Cardiac muscle cell (in vitro differentiated cells and primary cell): ENCODE data around the gene NDUFB7. TPM values are rescaled to one million over a fixed set of nuclear protein-coding genes. Genes with fewer than 3 reads are reported as not detected.

Experiments
- DNase-seq, 2 donors: peaks; one replicate each; pipeline versions ENCODE4 v3.0.0 to v3.0.0-alpha.2; 2010 to 2017; ENCODE audit warnings: low read depth in 1 of 2, low spot score in 1 of 2
- H3K27ac ChIP-seq: fragments of 200-600 bp; sonication (generic); 2 replicates; pipeline ENCODE4 v1.5.1; 2016
- H3K27me3 ChIP-seq: fragments of 200-600 bp; sonication (generic); 2 replicates; pipeline ENCODE4 v1.6.0; 2016; ENCODE audit warnings: control low read depth
- H3K36me3 ChIP-seq: fragments of 200-600 bp; sonication (generic); 2 replicates; pipeline ENCODE4 v1.5.1; 2016; ENCODE audit warnings: control low read depth
- H3K4me1 ChIP-seq: fragments of 200-600 bp; sonication (generic); 2 replicates; pipeline ENCODE4 v1.8.1; 2017; ENCODE audit warnings: low read depth, mild to moderate bottlenecking, mixed run types
- H3K4me3 ChIP-seq: fragments of 200-600 bp; sonication (generic); 2 replicates; pipeline ENCODE4 v1.5.1; 2016; ENCODE audit warnings: mild to moderate bottlenecking
- H3K9me3 ChIP-seq: fragments of 200-600 bp; sonication (generic); 2 replicates; pipeline ENCODE4 v1.5.1; 2017; ENCODE audit warnings: low read depth, mild to moderate bottlenecking, control low read depth
- CTCF ChIP-seq: IDR thresholded peaks from 2 replicates; pipeline ENCODE4 v1.5.1; 2012; ENCODE audit warnings: low read depth, mild to moderate bottlenecking, low read length
- polyA plus RNA-seq: library from polyadenylated mRNA; unstranded; fragments of >200 nt; fragmentation: Nextera tagmentation; extraction: Ambion mirVana; gene quantifications from 2 replicates; pipeline ENCODE4 v1.2.1, GENCODE V29; 2016
- total RNA-seq: library from RNA; depleted of rRNA; stranded (reverse); fragments of >200 nt; gene quantifications from 2 replicates; pipeline ENCODE4 v1.2.3, GENCODE V29; 2016

Gene NDUFB7
- total and polyA plus RNA-seq, 2 experiments from 2014 or later: 381 to 518 TPM

GRCh38 chr19:14528419-14529253 lies 43.2 kb downstream of the NDUFB7 start:
- Histone ChIP-seq H3K27ac (no peak overlapping the region), H3K36me3 (no peaks in the 10 kb centered on the region), H3K9me3 (no peaks in the 10 kb centered on the region), H3K27me3 (no peaks in the 10 kb centered on the region), H3K4me1 (peaks cover 4% of the 10 kb centered on the region), H3K4me3 (peak overlapping the region; percentile 30)
- no peak for TF ChIP-seq CTCF
- DNase-seq: no peak

GRCh38 chr19:14526423-14526822 lies 45.4 kb downstream of the NDUFB7 start:
- no peak for TF ChIP-seq CTCF
- Histone ChIP-seq H3K4me3 (no peak overlapping the region), H3K27ac (no peak overlapping the region), H3K4me1 (peaks cover 4% of the 10 kb centered on the region), H3K36me3 (no peaks in the 10 kb centered on the region), H3K9me3 (no peaks in the 10 kb centered on the region), H3K27me3 (no peaks in the 10 kb centered on the region)
- DNase-seq: no peak

- TF ChIP-seq CTCF: no peak
- Histone ChIP-seq H3K36me3 (no peaks in the 10 kb centered on the region), H3K27me3 (no peaks in the 10 kb centered on the region), H3K4me3 (no peak overlapping the region), H3K4me1 (peaks cover 4% of the 10 kb centered on the region), H3K9me3 (no peaks in the 10 kb centered on the region), H3K27ac (no peak overlapping the region)
- no peak for DNase-seq
These were observed 46.1 kb downstream of the NDUFB7 start for GRCh38 chr19:14525729-14526128.

DNA sequence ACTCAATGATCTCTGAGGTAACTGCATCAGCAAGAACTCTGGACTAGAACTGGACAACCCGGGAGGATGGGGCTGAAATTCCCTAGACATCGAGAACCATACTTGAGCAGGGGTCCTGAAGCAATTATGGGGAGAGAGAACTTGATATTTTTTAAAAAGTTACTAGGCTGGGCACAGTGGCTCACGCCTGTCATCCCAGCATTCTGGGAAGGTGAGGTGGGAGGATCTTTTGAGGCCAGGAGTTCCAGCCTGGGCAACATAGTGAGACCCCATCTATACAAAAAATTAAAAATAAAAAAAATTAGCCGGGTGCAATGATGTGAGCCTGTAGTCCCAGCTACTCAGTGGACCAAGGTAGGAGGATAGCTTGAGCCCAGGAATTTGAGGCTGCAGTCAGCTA lies 51.3 kb downstream of the NDUFB7 start:
- H3K36me3 ChIP-seq: peaks cover 8% of the 10 kb centered on the region
- H3K4me3 ChIP-seq: no peak overlapping the region
- peaks cover 10% of the 10 kb centered on the region for H3K4me1 ChIP-seq
- no peak overlapping the region for H3K27ac ChIP-seq
- TF ChIP-seq CTCF: no peak
- DNase-seq: no peak
- H3K9me3 ChIP-seq: no peaks in the 10 kb centered on the region
- H3K27me3 ChIP-seq: no peaks in the 10 kb centered on the region

GRCh38 chr19:14519860-14520407 lies 51.9 kb downstream of the NDUFB7 start:
- peaks cover 10% of the 10 kb centered on the region for H3K4me1 ChIP-seq
- H3K36me3 ChIP-seq: peaks cover 14% of the 10 kb centered on the region
- DNase-seq: peak in 1 of 2 donors; percentile 70
- H3K9me3 ChIP-seq: no peaks in the 10 kb centered on the region
- TF ChIP-seq CTCF: no peak
- no peak overlapping the region for H3K4me3 ChIP-seq
- H3K27ac ChIP-seq: no peak overlapping the region
- H3K27me3 ChIP-seq: no peaks in the 10 kb centered on the region
